Hepatocyte (in vitro differentiated cells): ENCODE results near the gene LARP6.

Source experiments
- CTCF ChIP-seq: fragments of 200-600 bp; sonication (generic); IDR thresholded peaks from 2 replicates; pipeline ENCODE4 v1.5.1; 2016; ENCODE audit warnings: antibody characterized with exemption, mild to moderate bottlenecking; ENCODE audit not compliant: poor library complexity
- EZH2 ChIP-seq: fragments of 200-600 bp; sonication (generic); IDR thresholded peaks from 2 replicates; pipeline ENCODE4 v1.6.1; 2016; ENCODE audit warnings: antibody characterized with exemption, mild to moderate bottlenecking, borderline replicate concordance
- EZH2phosphoT487 ChIP-seq: fragments of 200-600 bp; sonication (generic); IDR thresholded peaks from one replicate; pipeline ENCODE4 v1.6.1; 2018; ENCODE audit warnings: antibody characterized with exemption, mild to moderate bottlenecking, low read depth, moderate library complexity; ENCODE audit not compliant: unreplicated experiment, severe bottlenecking

- TF ChIP-seq CTCF (peak; percentile 64), EZH2phosphoT487 (no peak), EZH2 (no peak)
Measured at GRCh38 chr15:70875001-70875782, 21.2 kb upstream of the LARP6 start.
